Nephron (organoid): ENCODE measurements around the gene ANGPTL2.
"Not testable (repeated sequence)": the region's sequence is repeated elsewhere in the genome, so short reads cannot be mapped to it uniquely, and the experiment has no call there.

Source experiments
- H3K27ac Mint-ChIP-seq, 3 experiments: 2 replicates each; pipeline ENCODE4 v1.8.0; 2020; ENCODE audit warnings: mixed read lengths in 3 of 3, mild to moderate bottlenecking in 2 of 3, moderate library complexity in 1 of 3
- H3K27me3 Mint-ChIP-seq: 2 replicates; pipeline ENCODE4 v1.8.0; 2021; ENCODE audit warnings: low read depth, mild to moderate bottlenecking, moderate library complexity, mixed read lengths
- H3K36me3 Mint-ChIP-seq: 2 replicates; pipeline ENCODE4 v1.8.0; 2020; ENCODE audit warnings: low read depth, mixed read lengths
- H3K4me1 Mint-ChIP-seq: 2 replicates; pipeline ENCODE4 v1.8.0; 2020; ENCODE audit warnings: mixed read lengths
- H3K4me3 Mint-ChIP-seq, 3 experiments: 2 replicates each; pipeline ENCODE4 v1.8.0; 2020; ENCODE audit warnings: mild to moderate bottlenecking in 3 of 3, mixed read lengths in 3 of 3, moderate library complexity in 2 of 3
- H3K9me3 Mint-ChIP-seq: 2 replicates; pipeline ENCODE4 v1.8.0; 2020; ENCODE audit warnings: mixed read lengths
- CTCF ChIP-seq, 3 experiments: fragments of 200-600 bp; sonication (generic); IDR thresholded peaks; one replicate each; pipeline ENCODE4 v1.5.0; 2021; ENCODE audit warnings: antibody characterized with exemption in 3 of 3; ENCODE audit not compliant: unreplicated experiment in 3 of 3

The ANGPTL2 gene

GRCh38 chr9:127122176-127123063 is at the start of gene ANGPTL2:
Gene ANGPTL2, minus strand, starts transcription at chr9:127122635. Its CDS starts 13,904 bp downstream, at chr9:127108731.
- no peaks in the 10 kb centered on the region for H3K36me3 Mint-ChIP-seq
- peak within 1 kb of the TSS; percentile 94 to 96 (median 95) for H3K4me3 Mint-ChIP-seq
- peaks cover 53% of the 10 kb centered on the region for H3K4me1 Mint-ChIP-seq
- H3K9me3 Mint-ChIP-seq, result no peaks in the 10 kb centered on the region
- no peak for TF ChIP-seq CTCF (IDR thresholded peaks at IDR 0.05; ENCODE audit: unreplicated experiment in 3 of 3)
- peaks cover 5% of the 10 kb centered on the region for H3K27me3 Mint-ChIP-seq
- H3K27ac Mint-ChIP-seq, result peak within 1 kb of the TSS; percentile 69 to 94 (median 86)

DNA sequence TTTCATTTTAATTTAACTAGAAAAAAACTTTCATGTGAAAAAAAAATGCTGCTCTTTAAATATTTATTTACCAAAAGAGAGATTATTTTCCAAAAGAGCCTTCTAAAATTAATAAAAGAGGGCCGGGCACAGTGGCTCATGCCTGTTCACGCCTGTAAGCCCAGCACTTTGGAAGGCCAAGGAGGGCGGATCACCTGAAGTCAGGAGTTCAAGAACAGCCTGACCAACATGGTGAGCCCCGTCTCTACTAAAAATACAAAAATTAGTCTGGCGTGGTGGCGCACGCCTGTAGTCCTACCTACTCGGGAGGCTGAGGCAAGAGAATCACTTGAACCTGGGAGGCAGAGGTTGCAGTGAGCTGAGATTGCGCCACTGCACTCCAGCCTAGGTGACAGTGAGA is 48.9 kb upstream of the ANGPTL2 start:
- H3K36me3 Mint-ChIP-seq, H3K27me3 Mint-ChIP-seq, H3K4me3 Mint-ChIP-seq, H3K4me1 Mint-ChIP-seq, H3K27ac Mint-ChIP-seq, H3K9me3 Mint-ChIP-seq: not testable (repeated sequence)

GRCh38 chr9:127170652-127171051 is 48.2 kb upstream of the ANGPTL2 start:
- Mint-ChIP-seq H3K27ac (no peak overlapping the region), H3K9me3 (no peaks in the 10 kb centered on the region), H3K4me3 (no peak overlapping the region), H3K4me1 (peaks cover 7% of the 10 kb centered on the region), H3K36me3 (no peaks in the 10 kb centered on the region), H3K27me3 (peaks cover 3% of the 10 kb centered on the region)
- no peak for TF ChIP-seq CTCF (IDR thresholded peaks at IDR 0.05; ENCODE audit: unreplicated experiment in 3 of 3)

- Mint-ChIP-seq H3K4me1 (peaks cover 7% of the 10 kb centered on the region), H3K9me3 (no peaks in the 10 kb centered on the region), H3K36me3 (no peaks in the 10 kb centered on the region), H3K27me3 (peaks cover 3% of the 10 kb centered on the region), H3K4me3 (no peak overlapping the region), H3K27ac (no peak overlapping the region)
- no peak for TF ChIP-seq CTCF (IDR thresholded peaks at IDR 0.05; ENCODE audit: unreplicated experiment in 3 of 3)
Measured at GRCh38 chr9:127170103-127170502, 47.7 kb upstream of the ANGPTL2 start.

GRCh38 chr9:127169575-127169883 is 47.1 kb upstream of the ANGPTL2 start:
- Mint-ChIP-seq H3K27ac (no peak overlapping the region), H3K4me1 (peaks cover 7% of the 10 kb centered on the region), H3K9me3 (no peaks in the 10 kb centered on the region), H3K4me3 (no peak overlapping the region), H3K27me3 (peaks cover 3% of the 10 kb centered on the region), H3K36me3 (no peaks in the 10 kb centered on the region)
- no peak for TF ChIP-seq CTCF (IDR thresholded peaks at IDR 0.05; ENCODE audit: unreplicated experiment in 3 of 3)

GRCh38 chr9:127168756-127169574 is 46.5 kb upstream of the ANGPTL2 start:
- Mint-ChIP-seq H3K4me3 (no peak overlapping the region), H3K27me3 (no peaks in the 10 kb centered on the region), H3K9me3 (no peaks in the 10 kb centered on the region), H3K27ac (no peak overlapping the region), H3K4me1 (peaks cover 7% of the 10 kb centered on the region), H3K36me3 (no peaks in the 10 kb centered on the region)
- TF ChIP-seq CTCF (IDR thresholded peaks at IDR 0.05; ENCODE audit: unreplicated experiment in 3 of 3), result no peak
